Measurements from ENCODE around the gene SLC25A34. TPM values are rescaled to one million over a fixed set of nuclear protein-coding genes. Genes with fewer than 3 reads are reported as not detected.

Gene SLC25A34
- total and polyA plus RNA-seq, 2 of the 13 experiments (the other 11 are each of a cell fraction or from before 2014, with no cell fraction given), result 0.13 to 0.18 TPM

DNA sequence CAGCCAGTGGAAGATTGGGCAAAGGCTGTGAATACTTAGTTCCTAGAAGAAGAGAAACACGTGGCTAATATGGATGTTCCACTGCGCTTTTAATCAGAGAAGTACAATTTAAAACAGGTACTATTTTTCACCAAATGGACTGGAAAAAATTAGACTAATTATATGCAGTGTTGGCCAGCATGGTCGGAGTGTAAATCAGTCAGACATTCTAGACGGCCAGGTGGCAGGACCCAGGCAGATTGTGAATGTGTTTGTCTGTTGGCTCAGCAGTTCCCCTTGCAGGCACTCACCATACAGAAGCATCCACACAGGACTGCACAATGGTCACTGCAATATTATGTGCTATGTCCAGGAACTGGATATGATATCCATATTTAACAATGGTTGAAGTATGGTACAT, 23.9 kb upstream of the SLC25A34 start:
- no peak overlapping the region for H3K4me3 ChIP-seq (replicated peaks in 1 of 3; ENCODE audit: insufficient read depth in 1 of 3, low read depth in 2 of 3, low read length in 3 of 3)
- no peak overlapping the region for H3K4me2 ChIP-seq (ENCODE audit: low read depth, low read length)
- H3K4me1 ChIP-seq (ENCODE audit: insufficient read depth, low read length), result no peaks in the 10 kb centered on the region
- TF ChIP-seq JUNB (CRISPR knock-in tag; IDR thresholded peaks at IDR 0.05; ENCODE audit: borderline replicate concordance) (no peak), ZNF83 (CRISPR knock-in tag; IDR thresholded peaks at IDR 0.05; ENCODE audit: borderline replicate concordance) (no peak), FLYWCH1 (CRISPR knock-in tag; IDR thresholded peaks at IDR 0.05) (no peak), TBX2 (CRISPR knock-in tag; IDR thresholded peaks at IDR 0.05; ENCODE audit: borderline replicate concordance) (no peak), NPAS2 (CRISPR knock-in tag; IDR thresholded peaks at IDR 0.05; ENCODE audit: borderline replicate concordance) (no peak), CSRNP1 (CRISPR knock-in tag; IDR thresholded peaks at IDR 0.05) (no peak), HDAC2 (CRISPR knock-in tag; IDR thresholded peaks at IDR 0.05) (no peak), HOXA9 (CRISPR knock-in tag; IDR thresholded peaks at IDR 0.05; ENCODE audit: borderline replicate concordance) (no peak), ZNF704 (CRISPR knock-in tag; IDR thresholded peaks at IDR 0.05; ENCODE audit: borderline replicate concordance) (no peak), ZNF569 (CRISPR knock-in tag; IDR thresholded peaks at IDR 0.05; ENCODE audit: borderline replicate concordance) (no peak), TCF7 (IDR thresholded peaks at IDR 0.05; ENCODE audit: low read depth) (no peak), PTBP1 (IDR thresholded peaks at IDR 0.05; ENCODE audit: low read depth, low read length, poor library complexity, severe bottlenecking) (no peak), ATRX (CRISPR knock-in tag; IDR thresholded peaks at IDR 0.05; ENCODE audit: borderline replicate concordance) (no peak), THRA (CRISPR knock-in tag; IDR thresholded peaks at IDR 0.05; ENCODE audit: borderline replicate concordance) (no peak)
- H3K79me2 ChIP-seq (ENCODE audit: insufficient read depth, low read length), result peaks cover 7% of the 10 kb centered on the region
- 96% methylated on average over 4 of the region's 4 CpGs for WGBS (ENCODE audit: low lambda C conversion rate)
- ATAC-seq, result no peak
- H3K36me3 ChIP-seq (replicated peaks in 1 of 2; ENCODE audit: control insufficient read depth in 1 of 2, insufficient read depth in 2 of 2, low read length in 2 of 2), result peaks cover 6 to 24% of the 10 kb centered on the region in 2 experiments; a peak in 4 of 5 replicates
- H3K27me3 ChIP-seq (ENCODE audit: control insufficient read depth in 1 of 2, insufficient read depth in 2 of 2, low read length in 2 of 2), result no peaks in the 10 kb centered on the region
- no peak overlapping the region for H3K9ac ChIP-seq (ENCODE audit: insufficient read depth, low read depth, low read length)
- no peak for FAIRE-seq
- no peak overlapping the region for H2AFZ ChIP-seq (ENCODE audit: low read length)
- DNase-seq (ENCODE audit: low spot score), result no peak
- no peak overlapping the region for H3K27ac ChIP-seq (ENCODE audit: extremely low read length, insufficient read depth, low read length)
- intact Hi-C loops (cut with micrococcal nuclease; ENCODE audit: unreplicated experiment), result no loop called here
- ChIA-PET CTCF (ENCODE audit: low intra/inter-chr PET ratio, low total read pairs) (no interaction called here), POLR2A (no interaction called here)
- no TSS peak for BruUV-seq (replicated peaks)
- H4K20me1 ChIP-seq (ENCODE audit: insufficient read depth, low read length), result 0 out of 2 replicates have a peak, but pooled peaks cover 4% of the 10 kb centered on the region
- in situ Hi-C loops (cut with HindIII; ENCODE audit: extremely low pct_ligation_motif_present, low pct_unique_long_range_greater_than_20kb), result no loop called here
- H3K9me3 ChIP-seq (ENCODE audit: low read length), result no peaks in the 10 kb centered on the region
